ENCODE measurements around the gene MEGF6. TPM values are rescaled to one million over a fixed set of nuclear protein-coding genes. Genes with fewer than 3 reads are reported as not detected.

Gene MEGF6
- total RNA-seq, 8 experiments from 2014 or later, result 0.40 to 14.0 (median 2.0) TPM

GRCh38 chr1:3566003-3566885, 45.1 kb downstream of the MEGF6 start:
- Histone ChIP-seq H3K4me1 (replicated peaks in 1 of 2) (peaks cover 18 to 21% of the 10 kb centered on the region in 2 donors), H3K27ac (no peak overlapping the region), H3K4me3 (no peak overlapping the region)
- in situ Hi-C loops (cut with MboI; ENCODE audit: low pct_unique_long_range_greater_than_20kb in 2 of 9, low sequenced_read_pairs in 9 of 9, unreplicated experiment in 9 of 9), result no loop called here
- ATAC-seq (replicated peaks in 6 of 8), result no peak
- WGBS, 10 experiments, result 40 to 93% (median 87%) methylated on average over 1 to 12 of the region's 27 CpGs; no CpG with 5 or more reads in 5 of the 10 experiments

GRCh38 chr1:3564921-3565831, 46.1 kb downstream of the MEGF6 start:
- H3K4me1 ChIP-seq (replicated peaks in 1 of 2), result peaks cover 28 to 32% of the 10 kb centered on the region in 2 donors
- no peak overlapping the region for H3K27ac ChIP-seq
- H3K4me3 ChIP-seq, result no peak overlapping the region
- in situ Hi-C loops (cut with MboI; ENCODE audit: low pct_unique_long_range_greater_than_20kb in 2 of 9, low sequenced_read_pairs in 9 of 9, unreplicated experiment in 9 of 9), result no loop called here
- ATAC-seq (replicated peaks in 6 of 8), result peak; percentile 21 to 80 (median 46)
- WGBS, 10 experiments, result 33 to 60% (median 60%) methylated on average over 1 to 10 of the region's 29 CpGs; no CpG with 5 or more reads in 7 of the 10 experiments

- H3K4me3 ChIP-seq, result no peak overlapping the region
- H3K27ac ChIP-seq, result no peak overlapping the region
- peaks cover 33 to 38% of the 10 kb centered on the region in 2 donors for H3K4me1 ChIP-seq (replicated peaks in 1 of 2)
- in situ Hi-C loops (cut with MboI; ENCODE audit: low pct_unique_long_range_greater_than_20kb in 2 of 9, low sequenced_read_pairs in 9 of 9, unreplicated experiment in 9 of 9), result no loop called here
- 20 to 100% (median 90%) methylated on average over 1 to 10 of the region's 10 CpGs; no CpG with 5 or more reads in 3 of the 10 experiments for WGBS, 10 experiments
- ATAC-seq (replicated peaks in 6 of 8), result no peak
Observed at GRCh38 chr1:3563610-3564009, 47.7 kb downstream of the MEGF6 start.

DNA sequence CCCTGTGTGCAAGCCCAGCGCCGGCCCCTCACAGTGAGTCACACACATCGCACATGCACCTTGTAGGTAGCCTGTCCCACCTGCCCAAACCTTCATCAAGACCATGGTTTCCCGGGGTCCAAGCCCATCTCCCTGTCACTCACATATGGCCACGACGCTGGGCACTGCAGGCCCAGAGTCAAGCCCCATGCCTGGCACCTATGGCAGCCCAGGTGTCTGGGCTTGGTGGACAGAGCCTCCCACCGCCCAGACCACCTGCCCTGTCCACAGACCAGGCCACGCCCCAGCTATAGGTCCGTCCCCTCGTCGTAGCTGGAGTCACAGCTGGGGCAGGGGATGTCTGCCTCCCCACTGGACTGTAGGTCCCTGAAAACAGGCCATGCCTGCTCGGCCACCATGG, 48.2 kb downstream of the MEGF6 start:
- H3K27ac ChIP-seq, result no peak overlapping the region
- 40 to 100% (median 84%) methylated on average over 1 to 8 of the region's 12 CpGs; no CpG with 5 or more reads in 5 of the 10 experiments for WGBS, 10 experiments
- ATAC-seq (replicated peaks in 6 of 8), result no peak
- peaks cover 33 to 38% of the 10 kb centered on the region in 2 donors for H3K4me1 ChIP-seq (replicated peaks in 1 of 2)
- in situ Hi-C loops (cut with MboI; ENCODE audit: low pct_unique_long_range_greater_than_20kb in 2 of 9, low sequenced_read_pairs in 9 of 9, unreplicated experiment in 9 of 9), result no loop called here
- H3K4me3 ChIP-seq, result no peak overlapping the region

DNA sequence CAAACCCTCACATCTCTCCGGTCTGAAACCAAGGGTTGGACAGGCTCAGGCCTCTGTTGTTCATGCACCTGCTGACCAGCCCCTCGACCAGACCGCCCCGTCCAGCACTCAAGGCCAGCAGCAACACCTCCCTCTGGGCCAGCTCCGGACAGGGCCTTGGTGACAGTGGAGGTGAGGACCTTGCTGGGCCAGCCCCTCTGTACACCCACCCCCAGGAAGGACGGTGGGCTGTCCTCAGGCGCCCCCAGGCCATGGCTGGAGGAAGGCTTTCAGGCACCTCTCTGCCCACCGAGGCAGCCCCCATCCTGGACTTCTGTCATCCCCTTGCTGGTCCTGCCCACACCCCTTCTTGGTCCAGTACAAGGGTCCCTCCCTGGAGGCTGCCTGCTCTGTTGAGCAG, 48.6 kb downstream of the MEGF6 start:
- Histone ChIP-seq H3K4me3 (no peak overlapping the region), H3K4me1 (replicated peaks in 1 of 2) (peaks cover 33 to 38% of the 10 kb centered on the region in 2 donors), H3K27ac (no peak overlapping the region)
- no peak for ATAC-seq (replicated peaks in 6 of 8)
- in situ Hi-C loops (cut with MboI; ENCODE audit: low pct_unique_long_range_greater_than_20kb in 2 of 9, low sequenced_read_pairs in 9 of 9, unreplicated experiment in 9 of 9), result no loop called here
- 20 to 94% (median 91%) methylated on average over 2 to 4 of the region's 8 CpGs; no CpG with 5 or more reads in 6 of the 10 experiments for WGBS, 10 experiments

DNA sequence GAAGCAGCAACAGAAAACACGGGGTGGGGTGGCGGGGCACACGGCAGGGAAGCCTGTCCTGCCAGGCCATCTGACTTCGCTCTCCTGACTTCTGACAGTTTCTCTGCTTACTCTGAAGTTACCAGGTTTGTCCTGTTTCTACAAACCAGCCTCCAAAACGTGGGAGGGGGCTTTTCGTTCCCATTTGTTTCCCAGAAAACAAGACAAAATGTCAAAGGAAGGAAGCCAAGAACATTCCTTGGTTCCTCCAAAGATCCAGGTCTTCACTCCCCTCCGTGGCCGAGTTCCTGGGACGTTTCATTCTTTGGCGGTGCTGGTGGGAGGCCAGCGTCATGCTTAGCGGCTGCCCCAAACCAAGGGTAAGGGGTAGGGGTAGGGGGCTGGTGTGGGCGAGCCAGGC, 49.6 kb downstream of the MEGF6 start:
- in situ Hi-C loops (cut with MboI; ENCODE audit: low pct_unique_long_range_greater_than_20kb in 2 of 9, low sequenced_read_pairs in 9 of 9, unreplicated experiment in 9 of 9), result no loop called here
- H3K4me1 ChIP-seq (replicated peaks in 1 of 2), result peaks cover 33 to 41% of the 10 kb centered on the region in 2 donors
- no peak overlapping the region for H3K4me3 ChIP-seq
- peak in 2 of 8 experiments; percentile 37 to 47 for ATAC-seq (replicated peaks in 6 of 8)
- H3K27ac ChIP-seq, result no peak overlapping the region
- 0 to 86% (median 66%) methylated on average over 2 to 9 of the region's 13 CpGs; no CpG with 5 or more reads in 1 of the 10 experiments for WGBS, 10 experiments

DNA sequence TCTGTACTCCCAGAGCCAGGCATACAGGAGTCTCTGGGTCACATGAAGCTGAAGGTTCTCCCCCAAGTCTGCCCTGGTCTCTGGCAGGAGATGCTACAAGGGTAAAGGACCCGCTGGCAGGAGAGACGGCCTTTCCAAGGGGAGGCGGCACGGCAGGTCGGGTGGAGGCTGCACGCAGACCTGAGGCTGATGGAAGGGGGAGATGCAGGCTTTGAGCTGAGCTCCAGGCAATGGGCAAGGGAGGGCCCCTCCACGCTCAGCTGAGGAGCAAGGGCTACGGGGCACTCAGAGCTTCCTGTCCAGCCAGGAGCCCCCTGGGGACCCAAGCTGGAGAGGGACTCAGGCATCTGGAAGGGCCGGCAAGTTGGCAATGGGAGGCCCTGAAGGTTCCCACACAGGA, 50.3 kb downstream of the MEGF6 start:
- peak in 4 of 8 experiments; percentile 2 to 11 (median 10) for ATAC-seq (replicated peaks in 6 of 8)
- WGBS, 10 experiments, result 17 to 100% (median 60%) methylated on average over 1 to 6 of the region's 9 CpGs; no CpG with 5 or more reads in 5 of the 10 experiments
- H3K4me3 ChIP-seq, result no peak overlapping the region
- in situ Hi-C loops (cut with MboI; ENCODE audit: low pct_unique_long_range_greater_than_20kb in 2 of 9, low sequenced_read_pairs in 9 of 9, unreplicated experiment in 9 of 9), result no loop called here
- peak overlapping the region in 1 of 2 donors; percentile 34 for H3K27ac ChIP-seq
- peaks cover 33 to 41% of the 10 kb centered on the region in 2 donors for H3K4me1 ChIP-seq (replicated peaks in 1 of 2)

- Histone ChIP-seq H3K4me1 (replicated peaks in 1 of 2) (peaks cover 31 to 39% of the 10 kb centered on the region in 2 donors), H3K4me3 (no peak overlapping the region), H3K27ac (peak overlapping the region in 1 of 2 donors; percentile 34)
- WGBS, 10 experiments, result 5 to 100% (median 68%) methylated on average over 1 to 15 of the region's 17 CpGs; no CpG with 5 or more reads in 3 of the 10 experiments
- in situ Hi-C loops (cut with MboI; ENCODE audit: low pct_unique_long_range_greater_than_20kb in 2 of 9, low sequenced_read_pairs in 9 of 9, unreplicated experiment in 9 of 9), result no loop called here
- ATAC-seq (replicated peaks in 6 of 8), result peak in 5 of 8 experiments; percentile 61 to 80 (median 77)
Observed at GRCh38 chr1:3560251-3560871, 50.9 kb downstream of the MEGF6 start.

DNA sequence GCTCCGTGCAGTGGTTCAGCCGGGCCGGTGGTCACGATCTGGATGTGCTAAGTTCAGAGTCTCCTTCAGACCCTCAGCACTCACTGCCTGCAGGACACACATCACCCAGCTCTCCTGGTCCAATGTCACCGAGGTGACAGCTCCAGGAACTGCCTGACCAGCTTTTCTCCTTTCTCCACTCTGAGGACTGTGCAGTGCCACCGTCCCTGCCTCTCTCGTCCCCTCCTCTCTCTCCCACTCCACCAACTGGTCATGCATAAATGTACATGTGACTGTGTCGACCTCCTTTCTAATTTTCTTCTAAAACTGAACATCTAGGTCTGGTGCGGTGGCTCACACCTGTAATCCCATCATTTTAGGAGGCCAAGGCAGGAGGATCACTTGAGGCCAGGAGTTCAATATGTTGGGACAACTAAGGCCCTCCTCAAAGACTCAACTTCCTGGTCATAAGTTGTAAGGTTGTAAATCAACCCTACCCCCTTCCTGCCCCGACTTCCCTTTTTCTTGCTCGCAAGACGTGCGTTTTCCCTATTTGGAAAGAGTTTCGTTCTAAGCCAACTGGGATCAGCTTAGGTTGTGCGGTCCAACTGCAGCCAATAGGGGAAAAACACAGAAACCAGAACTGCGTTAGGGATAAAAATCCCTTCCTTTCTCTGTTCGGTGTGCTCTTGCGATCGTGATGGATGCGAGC, 53.1 kb downstream of the MEGF6 start:
- WGBS, 10 experiments, result 20 to 100% (median 81%) methylated on average over 1 to 17 of the region's 20 CpGs; no CpG with 5 or more reads in 1 of the 10 experiments
- Histone ChIP-seq H3K27ac (no peak overlapping the region), H3K4me1 (replicated peaks in 1 of 2) (peaks cover 28 to 33% of the 10 kb centered on the region in 2 donors), H3K4me3 (no peak overlapping the region)
- in situ Hi-C loops (cut with MboI; ENCODE audit: low pct_unique_long_range_greater_than_20kb in 2 of 9, low sequenced_read_pairs in 9 of 9, unreplicated experiment in 9 of 9), result no loop called here
- ATAC-seq (replicated peaks in 6 of 8), result no peak

DNA sequence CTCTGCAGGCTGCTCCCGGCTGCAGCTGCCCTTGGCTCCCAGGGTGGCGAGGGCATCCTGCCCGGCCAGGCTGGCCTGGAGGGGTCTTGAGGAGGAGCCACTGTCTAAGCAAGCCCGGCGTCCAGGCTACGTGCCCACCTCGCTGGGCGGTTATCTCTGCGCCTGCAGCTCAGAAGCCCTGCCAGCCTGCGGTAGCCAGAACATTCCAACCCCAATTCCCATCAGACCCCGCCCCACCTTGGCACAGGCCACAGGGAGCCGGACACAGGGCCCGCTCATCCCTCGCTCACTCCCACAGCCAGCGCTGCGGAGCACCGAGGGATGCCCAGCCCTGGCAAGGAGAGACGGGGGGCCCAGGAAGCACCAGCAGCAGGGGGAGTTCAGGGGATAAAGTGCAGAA, 53.9 kb downstream of the MEGF6 start:
- in situ Hi-C loops (cut with MboI; ENCODE audit: low pct_unique_long_range_greater_than_20kb in 2 of 9, low sequenced_read_pairs in 9 of 9, unreplicated experiment in 9 of 9), result no loop called here
- Histone ChIP-seq H3K27ac (no peak overlapping the region), H3K4me3 (no peak overlapping the region), H3K4me1 (replicated peaks in 1 of 2) (peaks cover 34 to 41% of the 10 kb centered on the region in 2 donors)
- no peak for ATAC-seq (replicated peaks in 6 of 8)
- WGBS, 10 experiments, result 88 to 100% (median 93%) methylated on average over 3 to 9 of the region's 18 CpGs; no CpG with 5 or more reads in 7 of the 10 experiments

GRCh38 chr1:3556336-3556735, 55.0 kb downstream of the MEGF6 start:
- Histone ChIP-seq H3K4me1 (replicated peaks in 1 of 2) (peaks cover 37 to 41% of the 10 kb centered on the region in 2 donors), H3K27ac (no peak overlapping the region), H3K4me3 (no peak overlapping the region)
- no peak for ATAC-seq (replicated peaks in 6 of 8)
- WGBS, 10 experiments, result 40 to 94% (median 91%) methylated on average over 3 to 13 of the region's 17 CpGs; no CpG with 5 or more reads in 4 of the 10 experiments
- in situ Hi-C loops (cut with MboI; ENCODE audit: low pct_unique_long_range_greater_than_20kb in 2 of 9, low sequenced_read_pairs in 9 of 9, unreplicated experiment in 9 of 9), result no loop called here

Measured in motor neuron (in vitro differentiated cells).